ENCODE data around the gene SMIM41.

SMIM41 gene

DNA sequence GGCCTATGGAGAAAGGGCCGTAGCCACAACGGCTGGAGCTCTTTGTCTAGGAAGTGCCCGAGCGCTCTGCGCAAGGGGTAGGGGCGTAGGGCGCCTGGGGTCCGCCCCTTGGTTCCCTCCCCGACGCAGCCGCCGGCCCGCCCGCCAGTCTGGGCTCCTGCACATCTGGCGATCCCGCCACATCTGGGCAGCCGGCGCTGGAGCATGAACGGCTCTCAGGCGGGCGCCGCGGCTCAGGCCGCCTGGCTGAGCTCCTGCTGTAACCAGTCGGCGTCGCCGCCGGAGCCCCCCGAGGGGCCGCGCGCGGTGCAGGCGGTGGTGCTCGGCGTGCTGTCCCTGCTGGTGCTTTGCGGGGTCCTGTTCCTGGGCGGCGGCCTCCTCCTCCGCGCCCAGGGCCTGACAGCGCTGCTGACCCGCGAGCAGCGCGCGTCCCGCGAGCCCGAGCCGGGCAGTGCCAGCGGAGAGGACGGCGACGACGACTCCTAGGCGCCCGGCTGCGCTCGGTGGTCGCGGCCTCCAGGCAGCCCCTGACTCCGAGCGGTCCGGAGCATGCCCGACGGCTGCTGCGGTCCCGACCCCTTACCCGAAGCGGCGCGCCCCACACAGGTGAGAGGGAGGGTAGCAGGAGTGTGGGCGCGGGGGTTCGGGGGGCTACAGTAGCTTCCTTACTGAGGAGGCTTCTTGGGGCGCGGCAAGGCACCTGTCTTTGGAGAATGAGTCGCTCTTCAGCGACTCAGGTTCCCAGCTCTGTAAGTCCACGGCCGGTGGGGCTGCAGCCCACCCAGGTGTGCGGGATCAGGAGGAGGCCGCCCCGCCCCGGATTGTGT is at the start of gene SMIM41:
Gene SMIM41 (plus strand): TSS at position 129 of the 827 bp plus-strand sequence. CDS start 76 bp downstream, at position 205.
- no peak for DNase-seq (ENCODE audit: low read depth in 1 of 2, low spot score in 1 of 2)

DNA sequence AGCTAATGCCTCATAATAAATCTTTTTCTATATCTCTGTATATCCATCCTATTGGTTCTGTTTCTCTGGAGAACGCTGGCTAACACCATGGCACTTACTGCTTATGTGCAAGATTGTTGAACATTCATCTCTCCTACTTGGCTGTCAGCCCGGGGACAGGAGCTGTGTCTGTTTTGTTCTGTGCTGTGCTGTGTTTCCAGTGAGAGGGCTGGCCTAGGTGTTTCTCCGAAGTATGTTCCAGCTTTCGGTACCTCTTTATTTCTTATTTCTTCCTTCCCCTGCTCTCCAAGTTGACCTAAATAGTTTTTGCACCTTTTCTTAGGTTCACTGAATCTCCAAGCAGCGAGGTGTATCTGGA is 47.1 kb upstream of the SMIM41 start:
- no peak for DNase-seq (ENCODE audit: low read depth in 1 of 2, low spot score in 1 of 2)

DNA sequence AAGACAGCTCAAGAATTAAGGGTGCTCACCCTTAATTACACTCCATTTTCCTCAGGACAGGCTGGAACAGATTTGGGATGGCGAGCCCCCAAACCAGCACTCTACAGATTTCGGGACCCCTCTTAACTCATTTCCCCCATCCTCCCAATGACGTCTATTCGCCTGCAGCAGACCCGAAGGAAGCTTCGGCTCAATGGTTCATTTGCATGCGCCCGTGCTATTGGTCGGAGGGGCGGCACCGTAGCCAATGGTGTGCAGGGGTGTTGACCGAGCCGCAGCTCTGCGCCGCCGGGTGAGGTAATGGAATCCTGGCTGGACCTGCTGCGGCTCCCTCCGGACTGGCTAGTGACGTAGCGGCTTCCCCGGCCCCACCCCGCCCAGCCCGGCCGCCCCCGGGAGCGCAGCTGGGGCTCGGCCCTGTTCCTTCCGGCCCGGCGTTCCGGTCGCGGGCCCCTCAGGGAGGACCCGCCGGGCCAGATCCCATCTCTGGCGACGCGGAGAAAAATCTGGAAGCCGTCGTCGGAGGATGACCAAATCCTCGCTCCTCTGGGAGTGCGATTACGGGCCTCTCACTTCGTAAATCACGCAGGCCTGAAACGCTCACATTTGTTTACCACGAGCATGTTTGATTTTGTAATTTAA is 46.6 kb upstream of the SMIM41 start:
- DNase-seq (ENCODE audit: low read depth in 1 of 2, low spot score in 1 of 2), result peak; percentile 77

- DNase-seq (ENCODE audit: low read depth in 1 of 2, low spot score in 1 of 2), result no peak
These were observed 45.9 kb upstream of the SMIM41 start for GRCh38 chr12:52033446-52034140.

DNA sequence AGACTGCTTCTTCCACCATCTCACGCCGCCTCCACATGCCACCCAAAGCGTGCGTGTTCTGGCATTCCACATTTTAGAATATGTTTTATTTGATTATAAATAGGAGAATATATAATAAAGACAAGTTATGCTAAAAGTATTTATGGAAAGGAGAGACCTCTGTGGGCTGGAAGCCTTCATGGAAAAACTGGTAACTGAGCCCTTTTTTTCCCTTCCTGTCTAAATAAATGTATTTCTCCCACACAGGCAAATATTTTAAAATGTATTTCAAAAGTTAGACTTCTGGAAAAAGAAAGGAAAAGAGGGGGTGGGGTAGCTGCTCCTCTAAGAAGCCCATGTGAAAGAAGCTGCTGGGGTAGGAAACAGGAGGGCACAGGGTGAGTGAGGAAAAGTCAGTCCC is 44.3 kb upstream of the SMIM41 start:
- no peak for DNase-seq (ENCODE audit: low read depth in 1 of 2, low spot score in 1 of 2)

DNA sequence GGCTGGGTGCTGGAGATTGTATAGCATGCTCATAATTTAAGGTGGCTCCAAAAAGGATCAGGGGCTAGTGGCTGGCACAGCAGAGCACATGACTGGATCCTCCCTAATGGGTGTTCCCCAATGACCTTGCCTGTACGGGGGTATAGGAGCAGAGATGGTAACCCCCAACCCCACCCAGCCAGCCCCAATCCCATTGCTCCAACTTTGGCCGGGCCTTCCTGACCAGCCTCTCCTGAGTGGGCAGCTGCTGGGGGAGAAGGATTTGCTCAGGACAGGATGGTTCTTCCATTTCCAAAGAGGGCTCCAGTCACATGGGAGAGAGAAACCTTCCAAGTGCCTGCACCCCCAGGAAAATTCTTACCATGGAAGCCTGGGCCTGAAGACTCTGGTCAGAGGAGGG is 43.6 kb upstream of the SMIM41 start:
- no peak for DNase-seq (ENCODE audit: low read depth in 1 of 2, low spot score in 1 of 2)

GRCh38 chr12:52036587-52037171 is 42.8 kb upstream of the SMIM41 start:
- DNase-seq (ENCODE audit: low read depth in 1 of 2, low spot score in 1 of 2), result peak; percentile 68 to 82

DNA sequence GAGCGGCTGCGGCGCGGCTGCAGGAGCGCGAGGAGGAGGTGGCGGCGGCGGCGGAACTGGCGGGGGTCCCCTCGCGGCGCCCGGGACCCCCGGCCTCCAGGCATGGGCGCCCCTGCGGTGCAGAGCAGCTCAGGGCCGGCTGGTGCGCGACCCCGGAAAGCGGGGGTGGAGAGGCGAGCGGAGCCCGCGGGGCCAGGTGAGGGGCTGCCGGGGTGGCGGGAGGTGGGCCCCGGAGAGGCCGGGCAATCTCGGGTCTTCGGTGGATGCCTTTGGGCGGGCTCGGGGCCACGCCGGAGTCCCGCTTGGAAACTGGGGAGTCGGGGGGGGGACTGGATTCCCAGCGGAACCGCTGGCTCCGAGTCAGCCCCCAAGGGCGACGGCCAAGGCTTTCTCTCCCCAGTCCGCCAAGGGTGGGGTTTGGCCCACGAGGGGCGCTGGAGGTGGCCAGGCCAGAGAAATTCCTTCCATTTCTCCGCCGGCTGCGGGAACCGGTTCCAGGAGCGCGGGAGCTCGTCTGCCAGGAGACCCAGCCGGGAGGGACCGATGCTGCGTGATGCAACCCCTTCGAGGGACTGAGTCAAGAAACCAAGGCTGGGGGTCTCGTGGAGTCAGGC is 42.1 kb upstream of the SMIM41 start:
- no peak for DNase-seq (ENCODE audit: low read depth in 1 of 2, low spot score in 1 of 2)

- DNase-seq (ENCODE audit: low read depth in 1 of 2, low spot score in 1 of 2), result no peak
These were observed 41.1 kb upstream of the SMIM41 start for GRCh38 chr12:52038447-52038846.

- DNase-seq (ENCODE audit: low read depth in 1 of 2, low spot score in 1 of 2), result no peak
These were observed 38.5 kb upstream of the SMIM41 start for GRCh38 chr12:52041035-52041434.

- no peak for DNase-seq (ENCODE audit: low read depth in 1 of 2, low spot score in 1 of 2)
These were observed 37.8 kb upstream of the SMIM41 start for GRCh38 chr12:52041695-52042123.

DNA sequence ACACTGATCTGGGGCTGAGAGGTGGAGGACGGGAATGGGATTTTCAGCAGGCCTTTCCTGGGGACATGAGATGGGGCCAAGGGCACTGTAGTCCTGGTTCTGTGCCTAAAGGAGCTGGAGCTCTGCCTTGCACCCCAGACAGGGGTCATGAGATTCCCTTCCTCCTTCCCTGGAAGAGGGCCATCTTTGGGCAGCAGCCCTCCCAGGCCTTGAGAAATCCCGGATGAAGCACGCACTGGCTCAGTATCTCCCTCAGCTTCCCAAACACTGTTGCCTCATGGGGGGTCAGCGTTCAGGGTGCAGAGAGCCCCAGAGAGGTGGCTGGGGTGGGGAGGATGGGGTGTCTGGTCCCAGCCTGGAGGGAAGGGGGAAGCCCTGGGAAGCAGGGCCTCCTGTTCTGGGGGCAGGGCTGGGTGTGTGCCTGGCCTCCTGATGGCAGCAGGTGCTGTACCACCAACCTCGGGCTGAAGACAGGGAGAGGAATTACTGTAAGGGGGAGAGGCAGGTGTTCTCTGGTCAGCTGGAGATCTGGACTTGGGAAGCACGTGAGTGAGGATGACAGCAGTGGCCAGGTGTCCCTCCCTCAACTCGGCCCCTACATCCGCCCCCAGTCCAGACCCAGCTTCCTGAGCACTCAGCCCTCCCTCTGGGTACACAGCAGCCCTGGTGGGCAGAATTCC is 36.7 kb upstream of the SMIM41 start:
- no peak for DNase-seq (ENCODE audit: low read depth in 1 of 2, low spot score in 1 of 2)

GRCh38 chr12:52043386-52044212 is 35.9 kb upstream of the SMIM41 start:
- DNase-seq (ENCODE audit: low read depth in 1 of 2, low spot score in 1 of 2), result no peak

DNA sequence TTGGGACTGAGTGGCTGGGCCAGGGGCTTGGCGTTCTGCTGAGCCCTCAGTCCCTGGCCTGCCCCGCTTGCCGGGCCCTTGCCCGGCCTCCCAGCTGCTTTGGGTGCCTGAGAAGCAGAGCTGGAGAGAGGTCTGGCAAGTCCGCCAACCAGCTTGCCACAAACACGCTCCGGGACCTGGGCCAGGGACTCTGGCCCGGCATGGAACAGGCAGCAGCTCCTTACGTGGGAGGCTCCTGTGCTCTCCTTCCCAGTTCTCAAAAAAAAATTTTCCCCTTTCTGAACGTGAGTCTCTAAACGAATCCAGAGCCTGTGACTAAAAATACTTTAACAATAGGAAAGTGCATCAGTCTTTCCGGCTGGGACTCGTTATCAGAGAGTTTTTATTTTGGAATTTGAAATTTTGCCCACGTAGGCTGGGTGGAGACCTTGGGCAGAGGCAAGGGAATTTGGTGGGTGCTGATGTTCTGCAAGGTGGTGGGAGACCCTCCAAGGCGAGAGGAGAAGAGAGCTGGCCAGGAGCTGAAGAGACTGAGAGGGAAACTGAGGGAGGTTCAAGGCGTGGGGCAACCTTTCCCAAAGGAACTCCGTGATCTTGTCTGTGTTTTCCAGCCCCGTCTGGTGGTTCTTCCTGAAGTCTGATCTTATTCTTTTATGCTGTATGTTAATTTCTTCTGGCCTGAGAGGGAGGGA is 35.1 kb upstream of the SMIM41 start:
- no peak for DNase-seq (ENCODE audit: low read depth in 1 of 2, low spot score in 1 of 2)

- no peak for DNase-seq (ENCODE audit: low read depth in 1 of 2, low spot score in 1 of 2)
These were observed 33.7 kb upstream of the SMIM41 start for GRCh38 chr12:52045794-52046199.

DNA sequence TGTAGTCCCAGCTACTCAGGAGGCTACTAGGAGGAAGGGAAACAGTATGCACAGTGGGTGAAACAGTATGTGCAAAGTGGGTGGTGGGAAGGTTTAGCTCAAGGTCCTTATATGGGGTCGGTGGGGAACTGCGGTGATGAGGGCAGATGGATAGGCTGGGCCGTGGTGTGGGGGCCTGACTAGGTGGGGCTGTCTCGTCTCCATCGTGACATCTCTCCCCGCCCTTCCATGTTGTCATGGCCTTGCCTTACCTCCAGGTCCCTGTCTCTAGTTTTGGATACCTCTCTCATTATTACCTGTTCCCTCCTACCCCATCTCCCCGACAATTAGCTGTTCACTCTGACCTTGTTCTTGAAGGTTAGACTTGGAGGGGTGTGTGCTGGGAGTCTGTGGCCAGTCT is 32.6 kb upstream of the SMIM41 start:
- no peak for DNase-seq (ENCODE audit: low read depth in 1 of 2, low spot score in 1 of 2)

GRCh38 chr12:52049286-52049685 is 30.2 kb upstream of the SMIM41 start:
- DNase-seq (ENCODE audit: low read depth in 1 of 2, low spot score in 1 of 2), result no peak

GRCh38 chr12:52049688-52050087 is 29.8 kb upstream of the SMIM41 start:
- DNase-seq (ENCODE audit: low read depth in 1 of 2, low spot score in 1 of 2), result no peak

GRCh38 chr12:52050116-52050757 is 29.3 kb upstream of the SMIM41 start:
- DNase-seq (ENCODE audit: low read depth in 1 of 2, low spot score in 1 of 2), result no peak
